Transverse colon (tissue), 4 donors: ENCODE data around the gene ITPR2. TPM values are rescaled to one million over a fixed set of nuclear protein-coding genes. Genes with fewer than 3 reads are reported as not detected.
A peak's percentile ranks its signal among the peaks of the same experiment; 100 is the strongest.

ENCODE experiments used
- DNase-seq: peaks from one replicate; pipeline ENCODE4 v3.0.0-alpha.2; 2019
- H3K27ac ChIP-seq, 4 donors: fragments of 200-600 bp; sonication (generic); 2 replicates each; pipeline ENCODE4 v1.5.1; 2016 to 2018; ENCODE audit warnings: inconsistent platforms in 4 of 4
- H3K27me3 ChIP-seq: fragments of 200-600 bp; sonication (generic); 2 replicates; pipeline ENCODE4 v1.5.1; 2017; ENCODE audit warnings: inconsistent platforms
- H3K36me3 ChIP-seq, 4 donors: fragments of 200-600 bp; sonication (generic); 2 replicates each; pipeline ENCODE4 v1.5.1; 2017 to 2019; ENCODE audit warnings: inconsistent platforms in 4 of 4
- H3K4me1 ChIP-seq, 4 donors: fragments of 200-600 bp; sonication (generic); 2 replicates each; pipeline ENCODE4 v1.5.1; 2017 to 2020; ENCODE audit warnings: inconsistent platforms in 4 of 4
- H3K4me3 ChIP-seq, 4 donors: fragments of 200-600 bp; sonication (generic); 1 replicate in 1 of 4; 2 replicates in 3 of 4; pipeline versions ENCODE4 v1.5.1 to v1.6.1; 2017 to 2019; ENCODE audit warnings: inconsistent platforms in 4 of 4
- H3K9me3 ChIP-seq, 2 donors: fragments of 200-600 bp; sonication (generic); 2 replicates each; pipeline ENCODE4 v1.5.1; 2017 to 2019; ENCODE audit warnings: inconsistent platforms in 2 of 2
- EP300 ChIP-seq: sonication (generic); formaldehyde crosslinking; IDR thresholded peaks from one replicate; pipeline ENCODE4 v1.6.1; 2017; ENCODE audit warnings: antibody characterized with exemption, low read depth
- POLR2A ChIP-seq: fragments of 450-650 bp; IDR thresholded peaks from one replicate; pipeline ENCODE4 v1.6.1; 2016; ENCODE audit warnings: antibody characterized with exemption, mild to moderate bottlenecking, moderate library complexity
- POLR2AphosphoS5 ChIP-seq, 3 donors: sonication (generic); formaldehyde crosslinking; IDR thresholded peaks; one replicate each; pipeline ENCODE4 v1.6.1; 2016; ENCODE audit warnings: antibody characterized with exemption in 3 of 3
- WGBS, 2 donors: methylation state at CpG; one replicate each; pipeline ENCODE4 v1.1.5; 2018; ENCODE audit warnings: low coverage in 1 of 2; 5-methylcytosine and 5-hydroxymethylcytosine counted together
- in situ Hi-C, 4 donors: fragments of 200-750 bp; cut with MboI; loops; one replicate each; pipeline versions ENCODE4 v1.15.0 to v1.15.1; 2017; ENCODE audit warnings: low sequenced_read_pairs in 3 of 4, low pct_ligation_motif_present in 1 of 4, low pct_unique_long_range_greater_than_20kb in 1 of 4
- intact Hi-C: fragments of 100-400 bp; cut with DNase I; formaldehyde crosslinking; loops from one replicate; pipeline ENCODE4 v1.15.1; 2023; ENCODE audit warnings: low total_unique reads
- total RNA-seq, 4 donors: library from RNA; depleted of rRNA; stranded (reverse); fragments of >200 nt; gene quantifications; one replicate each; pipeline ENCODE4 v1.1.0, GENCODE V29; 2016
- TF ChIP-seq, protein P1 (sequence below), 5 experiments: fragments of 200-600 bp in 3 of 5; fragments of 450-650 bp in 2 of 5; sonication (generic) in 3 of 5; IDR thresholded peaks; 1 replicate in 2 of 5; 2 replicates in 3 of 5; pipeline ENCODE4 v1.5.1; 2016 to 2017; ENCODE audit warnings: antibody characterized with exemption in 5 of 5, inconsistent platforms in 3 of 5, mild to moderate bottlenecking in 2 of 5, moderate library complexity in 1 of 5

Gene ITPR2
- total RNA-seq, 4 donors from 2014 or later: 29.8 to 60.5 (median 41.2) TPM

DNA sequence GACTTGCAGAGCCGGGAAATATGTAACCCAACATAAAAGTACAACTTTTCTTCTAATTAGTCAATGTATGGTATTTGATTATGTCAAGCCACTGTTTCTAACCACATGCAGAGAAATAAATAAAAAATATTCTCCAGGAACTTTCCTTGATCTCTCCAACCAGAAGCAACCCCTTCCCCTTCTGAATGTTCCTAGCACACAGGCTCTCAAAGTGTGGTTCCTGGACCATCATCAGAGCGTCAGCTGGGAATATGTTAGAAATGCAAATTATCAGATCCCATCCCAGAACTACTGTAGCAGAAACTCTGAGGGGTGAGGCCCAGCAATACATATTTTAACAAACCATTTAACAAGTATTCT is 21.0 kb upstream of the ITPR2 start:
- in situ Hi-C loops (no loop called here), intact Hi-C loops (loop anchor here (5.0 to 10.0 kb wide), 2 partner anchors 33 to 161 kb away; partner anchors contain the start of gene TM7SF3)
- Histone ChIP-seq H3K9me3 (no peaks in the 10 kb centered on the region), H3K4me3 (no peak overlapping the region), H3K27me3 (no peaks in the 10 kb centered on the region), H3K4me1 (no peaks in the 10 kb centered on the region), H3K27ac (no peak overlapping the region), H3K36me3 (no peaks in the 10 kb centered on the region)
- TF ChIP-seq, protein P1, sequence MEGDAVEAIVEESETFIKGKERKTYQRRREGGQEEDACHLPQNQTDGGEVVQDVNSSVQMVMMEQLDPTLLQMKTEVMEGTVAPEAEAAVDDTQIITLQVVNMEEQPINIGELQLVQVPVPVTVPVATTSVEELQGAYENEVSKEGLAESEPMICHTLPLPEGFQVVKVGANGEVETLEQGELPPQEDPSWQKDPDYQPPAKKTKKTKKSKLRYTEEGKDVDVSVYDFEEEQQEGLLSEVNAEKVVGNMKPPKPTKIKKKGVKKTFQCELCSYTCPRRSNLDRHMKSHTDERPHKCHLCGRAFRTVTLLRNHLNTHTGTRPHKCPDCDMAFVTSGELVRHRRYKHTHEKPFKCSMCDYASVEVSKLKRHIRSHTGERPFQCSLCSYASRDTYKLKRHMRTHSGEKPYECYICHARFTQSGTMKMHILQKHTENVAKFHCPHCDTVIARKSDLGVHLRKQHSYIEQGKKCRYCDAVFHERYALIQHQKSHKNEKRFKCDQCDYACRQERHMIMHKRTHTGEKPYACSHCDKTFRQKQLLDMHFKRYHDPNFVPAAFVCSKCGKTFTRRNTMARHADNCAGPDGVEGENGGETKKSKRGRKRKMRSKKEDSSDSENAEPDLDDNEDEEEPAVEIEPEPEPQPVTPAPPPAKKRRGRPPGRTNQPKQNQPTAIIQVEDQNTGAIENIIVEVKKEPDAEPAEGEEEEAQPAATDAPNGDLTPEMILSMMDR (IDR thresholded peaks at IDR 0.05): no peak
- no peak for TF ChIP-seq EP300
- 10 to 20% methylated on average over 1 to 2 of the region's 2 CpGs for WGBS, 2 donors
- no peak for DNase-seq

DNA sequence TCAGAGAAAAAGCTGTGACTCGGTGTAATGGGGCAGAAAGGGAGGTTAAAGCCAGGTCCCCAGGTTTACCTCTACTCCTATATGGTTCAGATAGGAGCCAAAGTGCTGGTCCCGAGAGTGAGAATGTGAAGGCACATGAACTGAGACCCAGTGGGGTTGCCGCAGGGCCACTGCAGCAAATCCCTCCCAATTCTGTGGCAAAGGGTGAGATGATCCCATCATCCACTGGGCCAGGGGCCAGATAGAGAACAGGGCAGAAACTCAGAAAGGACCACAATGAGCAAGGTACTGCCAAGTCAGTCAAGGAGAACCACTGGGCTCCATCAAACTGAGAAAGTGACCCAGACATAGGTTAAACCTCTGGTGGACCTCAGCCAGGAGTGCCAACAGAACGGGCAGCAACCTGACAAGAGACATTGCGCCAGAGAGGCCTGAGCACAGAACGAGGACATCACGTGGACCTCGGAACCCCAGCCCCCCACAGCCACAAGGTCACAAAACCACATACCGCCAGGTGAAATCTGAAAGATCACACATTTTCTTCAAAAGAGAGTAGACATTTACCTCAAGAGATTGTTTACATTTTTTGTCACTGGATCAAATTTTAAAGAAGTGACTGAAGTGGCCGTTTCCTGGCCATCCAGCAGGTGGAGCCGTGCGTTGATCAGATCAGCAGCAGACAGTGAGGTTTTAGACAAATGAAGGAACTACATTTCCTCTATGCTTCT is 20.5 kb upstream of the ITPR2 start:
- TF ChIP-seq, protein P1 (IDR thresholded peaks at IDR 0.05): peak; percentile 80 to 88 (median 84)
- TF ChIP-seq POLR2AphosphoS5 (IDR thresholded peaks at IDR 0.05): no peak
- Histone ChIP-seq H3K4me1 (no peaks in the 10 kb centered on the region), H3K36me3 (no peaks in the 10 kb centered on the region), H3K9me3 (no peaks in the 10 kb centered on the region), H3K27ac (no peak overlapping the region), H3K4me3 (no peak overlapping the region), H3K27me3 (no peaks in the 10 kb centered on the region)
- in situ Hi-C loops: no loop called here
- intact Hi-C loops: loop anchor here (5.0 to 10.0 kb wide), 2 partner anchors 34 to 161 kb away; partner anchors contain the start of gene TM7SF3
- DNase-seq: peak; percentile 76
- 44% methylated on average over 12 of the region's 12 CpGs; no CpG with 5 or more reads in 1 of the 2 donors for whole genome bisulfite sequencing, 2 donors

DNA sequence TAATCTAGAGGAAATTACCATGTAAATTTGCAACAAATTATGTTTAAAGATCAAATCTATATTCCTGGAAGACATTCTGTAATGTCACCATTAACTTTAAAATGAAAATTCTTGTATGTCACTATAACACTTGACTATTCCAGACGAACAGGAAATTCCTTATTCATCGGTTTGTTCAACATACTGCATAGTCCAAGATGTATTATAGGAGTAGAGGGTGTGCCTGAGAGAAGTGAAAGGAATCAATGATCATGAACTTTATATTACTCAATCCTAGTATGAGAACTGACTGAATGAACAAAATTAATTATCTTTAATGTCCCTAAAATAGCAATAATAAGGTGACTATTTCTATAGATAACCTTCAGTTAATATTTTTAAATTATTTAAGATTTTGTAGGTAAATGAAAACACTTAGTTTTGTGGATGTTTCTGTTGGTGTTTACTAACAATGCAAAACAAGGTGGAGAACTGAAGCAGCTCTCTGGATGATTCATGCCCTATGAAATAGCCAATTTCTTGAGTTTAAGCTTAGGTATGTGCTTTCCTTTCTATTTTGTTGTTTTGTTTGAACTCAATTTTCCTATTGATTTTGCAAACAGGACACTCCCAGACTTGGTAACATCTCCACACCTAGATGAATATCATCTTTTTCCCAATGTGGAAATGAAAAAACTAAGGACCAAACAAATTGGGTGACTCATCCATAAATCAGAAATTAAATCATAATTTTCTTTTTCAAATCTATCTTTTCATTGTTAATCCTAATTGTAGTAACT is 18.2 kb upstream of the ITPR2 start:
- Histone ChIP-seq H3K27me3 (no peaks in the 10 kb centered on the region), H3K4me3 (no peak overlapping the region), H3K9me3 (no peaks in the 10 kb centered on the region), H3K27ac (no peak overlapping the region), H3K36me3 (no peaks in the 10 kb centered on the region), H3K4me1 (no peaks in the 10 kb centered on the region)
- intact Hi-C loops: loop anchor here (5.0 to 10.0 kb wide), 2 partner anchors 36 to 164 kb away; partner anchors contain the start of gene TM7SF3
- no peak for DNase-seq
- in situ Hi-C loops: no loop called here
- TF ChIP-seq POLR2AphosphoS5 (IDR thresholded peaks at IDR 0.05) (no peak), EP300 (no peak), POLR2A (no peak)
- TF ChIP-seq, protein P1 (IDR thresholded peaks at IDR 0.05): no peak
- WGBS, 2 donors: 41 to 60% methylated on average over 1 to 2 of the region's 2 CpGs

DNA sequence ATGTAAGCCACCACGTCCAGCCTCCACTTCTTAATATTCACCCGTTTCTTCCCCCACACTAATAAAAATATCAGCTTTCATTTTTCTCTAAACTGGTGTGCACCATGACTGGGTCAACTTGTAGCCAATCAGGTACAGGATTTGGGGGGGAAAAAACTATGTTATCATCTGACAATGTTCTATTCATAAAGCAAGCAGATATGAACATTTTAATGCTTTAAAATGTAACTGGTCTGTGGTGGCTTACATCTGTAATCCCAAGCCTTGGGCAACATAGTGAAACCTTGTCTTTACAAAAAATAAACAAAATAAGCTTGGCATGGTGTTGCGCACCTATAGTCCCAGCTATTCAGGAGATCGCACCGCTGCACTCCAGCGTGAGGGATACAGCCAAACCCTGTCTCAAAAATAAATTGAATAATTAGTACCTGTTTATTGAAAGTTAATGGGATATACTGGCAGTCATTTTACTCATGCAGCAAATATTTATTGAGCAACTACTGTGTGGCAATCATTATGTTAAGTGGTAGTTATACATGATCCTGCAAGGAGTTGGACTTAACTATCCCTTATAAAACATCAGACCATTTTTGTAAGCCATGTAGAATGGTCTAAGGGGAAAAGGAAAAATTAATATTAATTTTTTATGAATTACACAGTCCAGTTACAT is 15.3 kb upstream of the ITPR2 start:
- intact Hi-C loops (no loop called here), in situ Hi-C loops (loop anchor here in 2 of 4 donors (25.0 kb wide), 1 partner anchor 164 kb away; the partner anchor contains the start of genes MED21 (in 2 of the 2) and TM7SF3 (in 2 of the 2))
- 87 to 92% methylated on average over 6 of the region's 6 CpGs for WGBS, 2 donors

More for the DNA sequence above, 15.3 kb upstream of the ITPR2 start:
- H3K9me3 ChIP-seq: no peaks in the 10 kb centered on the region
- H3K27ac ChIP-seq: no peak overlapping the region
- H3K27me3 ChIP-seq: no peaks in the 10 kb centered on the region
- H3K4me1 ChIP-seq: peaks cover 0 to 7% (median 0%) of the 10 kb centered on the region in 4 donors
- no peak overlapping the region for H3K4me3 ChIP-seq
- TF ChIP-seq POLR2AphosphoS5 (IDR thresholded peaks at IDR 0.05): no peak
- TF ChIP-seq, protein P1 (IDR thresholded peaks at IDR 0.05): no peak
- no peak for TF ChIP-seq POLR2A
- no peak for TF ChIP-seq EP300
- DNase-seq: no peak
- no peaks in the 10 kb centered on the region for H3K36me3 ChIP-seq
